Measurements from ENCODE around the gene SDS.

DNA sequence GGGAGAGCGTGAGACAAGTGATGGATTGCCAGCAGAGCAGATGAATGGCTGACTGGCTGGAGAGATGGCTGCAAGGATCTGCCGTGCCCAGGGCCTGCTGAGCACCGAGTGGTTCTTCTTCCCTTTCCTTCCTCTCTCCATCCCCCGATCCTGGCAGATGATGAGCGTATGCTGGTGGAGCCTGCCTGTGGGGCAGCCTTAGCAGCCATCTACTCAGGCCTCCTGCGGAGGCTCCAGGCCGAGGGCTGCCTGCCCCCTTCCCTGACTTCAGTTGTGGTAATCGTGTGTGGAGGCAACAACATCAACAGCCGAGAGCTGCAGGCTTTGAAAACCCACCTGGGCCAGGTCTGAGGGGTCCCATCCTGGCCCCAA, 34.0 kb upstream of the SDS start:
- TF ChIP-seq CTCF (IDR thresholded peaks at IDR 0.05) (no peak), POLR2A (IDR thresholded peaks at IDR 0.05) (no peak)

Measured in ovary (tissue), 3 donors.